ENCODE measurements around the gene RIPOR3.

The RIPOR3 gene

GRCh38 chr20:50728981-50729874 is 37.9 kb upstream of the RIPOR3 start:
- no peak overlapping the region for H3K4me3 ChIP-seq (replicated peaks; ENCODE audit: insufficient read depth, low read length)
- H3K27ac ChIP-seq (replicated peaks): no peak overlapping the region
- DNase-seq (ENCODE audit: low read depth in 1 of 2, low spot score in 1 of 2): no peak
- no peaks in the 10 kb centered on the region for H3K27me3 ChIP-seq (ENCODE audit: insufficient read depth, poor library complexity, severe bottlenecking)
- TF ChIP-seq, protein P1, sequence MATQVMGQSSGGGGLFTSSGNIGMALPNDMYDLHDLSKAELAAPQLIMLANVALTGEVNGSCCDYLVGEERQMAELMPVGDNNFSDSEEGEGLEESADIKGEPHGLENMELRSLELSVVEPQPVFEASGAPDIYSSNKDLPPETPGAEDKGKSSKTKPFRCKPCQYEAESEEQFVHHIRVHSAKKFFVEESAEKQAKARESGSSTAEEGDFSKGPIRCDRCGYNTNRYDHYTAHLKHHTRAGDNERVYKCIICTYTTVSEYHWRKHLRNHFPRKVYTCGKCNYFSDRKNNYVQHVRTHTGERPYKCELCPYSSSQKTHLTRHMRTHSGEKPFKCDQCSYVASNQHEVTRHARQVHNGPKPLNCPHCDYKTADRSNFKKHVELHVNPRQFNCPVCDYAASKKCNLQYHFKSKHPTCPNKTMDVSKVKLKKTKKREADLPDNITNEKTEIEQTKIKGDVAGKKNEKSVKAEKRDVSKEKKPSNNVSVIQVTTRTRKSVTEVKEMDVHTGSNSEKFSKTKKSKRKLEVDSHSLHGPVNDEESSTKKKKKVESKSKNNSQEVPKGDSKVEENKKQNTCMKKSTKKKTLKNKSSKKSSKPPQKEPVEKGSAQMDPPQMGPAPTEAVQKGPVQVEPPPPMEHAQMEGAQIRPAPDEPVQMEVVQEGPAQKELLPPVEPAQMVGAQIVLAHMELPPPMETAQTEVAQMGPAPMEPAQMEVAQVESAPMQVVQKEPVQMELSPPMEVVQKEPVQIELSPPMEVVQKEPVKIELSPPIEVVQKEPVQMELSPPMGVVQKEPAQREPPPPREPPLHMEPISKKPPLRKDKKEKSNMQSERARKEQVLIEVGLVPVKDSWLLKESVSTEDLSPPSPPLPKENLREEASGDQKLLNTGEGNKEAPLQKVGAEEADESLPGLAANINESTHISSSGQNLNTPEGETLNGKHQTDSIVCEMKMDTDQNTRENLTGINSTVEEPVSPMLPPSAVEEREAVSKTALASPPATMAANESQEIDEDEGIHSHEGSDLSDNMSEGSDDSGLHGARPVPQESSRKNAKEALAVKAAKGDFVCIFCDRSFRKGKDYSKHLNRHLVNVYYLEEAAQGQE (IDR thresholded peaks at IDR 0.05; ENCODE audit: insufficient replicate concordance, low read depth): no peak
- TF ChIP-seq, protein P2, sequence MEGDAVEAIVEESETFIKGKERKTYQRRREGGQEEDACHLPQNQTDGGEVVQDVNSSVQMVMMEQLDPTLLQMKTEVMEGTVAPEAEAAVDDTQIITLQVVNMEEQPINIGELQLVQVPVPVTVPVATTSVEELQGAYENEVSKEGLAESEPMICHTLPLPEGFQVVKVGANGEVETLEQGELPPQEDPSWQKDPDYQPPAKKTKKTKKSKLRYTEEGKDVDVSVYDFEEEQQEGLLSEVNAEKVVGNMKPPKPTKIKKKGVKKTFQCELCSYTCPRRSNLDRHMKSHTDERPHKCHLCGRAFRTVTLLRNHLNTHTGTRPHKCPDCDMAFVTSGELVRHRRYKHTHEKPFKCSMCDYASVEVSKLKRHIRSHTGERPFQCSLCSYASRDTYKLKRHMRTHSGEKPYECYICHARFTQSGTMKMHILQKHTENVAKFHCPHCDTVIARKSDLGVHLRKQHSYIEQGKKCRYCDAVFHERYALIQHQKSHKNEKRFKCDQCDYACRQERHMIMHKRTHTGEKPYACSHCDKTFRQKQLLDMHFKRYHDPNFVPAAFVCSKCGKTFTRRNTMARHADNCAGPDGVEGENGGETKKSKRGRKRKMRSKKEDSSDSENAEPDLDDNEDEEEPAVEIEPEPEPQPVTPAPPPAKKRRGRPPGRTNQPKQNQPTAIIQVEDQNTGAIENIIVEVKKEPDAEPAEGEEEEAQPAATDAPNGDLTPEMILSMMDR (IDR thresholded peaks at IDR 0.05; ENCODE audit: insufficient read depth, low read length): no peak
- TF ChIP-seq POLR2AphosphoS5 (IDR thresholded peaks at IDR 0.05; ENCODE audit: low read depth) (no peak), GABPA (IDR thresholded peaks at IDR 0.05; ENCODE audit: low read depth) (no peak), SPI1 (IDR thresholded peaks at IDR 0.05; ENCODE audit: borderline replicate concordance, low read depth) (no peak)

- no peak overlapping the region for H3K4me3 ChIP-seq (replicated peaks; ENCODE audit: insufficient read depth, low read length)
- no peak for DNase-seq (ENCODE audit: low read depth in 1 of 2, low spot score in 1 of 2)
- TF ChIP-seq SPI1 (IDR thresholded peaks at IDR 0.05; ENCODE audit: borderline replicate concordance, low read depth): no peak
- no peak for TF ChIP-seq GABPA (IDR thresholded peaks at IDR 0.05; ENCODE audit: low read depth)
- TF ChIP-seq, protein P1 (IDR thresholded peaks at IDR 0.05; ENCODE audit: insufficient replicate concordance, low read depth): no peak
- no peak for TF ChIP-seq POLR2AphosphoS5 (IDR thresholded peaks at IDR 0.05; ENCODE audit: low read depth)
- TF ChIP-seq, protein P2 (IDR thresholded peaks at IDR 0.05; ENCODE audit: insufficient read depth, low read length): no peak
- H3K27me3 ChIP-seq (ENCODE audit: insufficient read depth, poor library complexity, severe bottlenecking): no peaks in the 10 kb centered on the region
- no peak overlapping the region for H3K27ac ChIP-seq (replicated peaks)
These were observed 37.2 kb upstream of the RIPOR3 start for GRCh38 chr20:50728486-50728980.

- TF ChIP-seq SPI1 (IDR thresholded peaks at IDR 0.05; ENCODE audit: borderline replicate concordance, low read depth) (no peak), GABPA (IDR thresholded peaks at IDR 0.05; ENCODE audit: low read depth) (no peak), POLR2AphosphoS5 (IDR thresholded peaks at IDR 0.05; ENCODE audit: low read depth) (no peak)
- TF ChIP-seq, protein P1 (IDR thresholded peaks at IDR 0.05; ENCODE audit: insufficient replicate concordance, low read depth): no peak
- TF ChIP-seq, protein P2 (IDR thresholded peaks at IDR 0.05; ENCODE audit: insufficient read depth, low read length): no peak
- Histone ChIP-seq H3K27ac (replicated peaks) (no peak overlapping the region), H3K4me3 (replicated peaks; ENCODE audit: insufficient read depth, low read length) (no peak overlapping the region), H3K27me3 (ENCODE audit: insufficient read depth, poor library complexity, severe bottlenecking) (no peaks in the 10 kb centered on the region)
- no peak for DNase-seq (ENCODE audit: low read depth in 1 of 2, low spot score in 1 of 2)
These were observed 36.6 kb upstream of the RIPOR3 start for GRCh38 chr20:50727792-50728485.
